AG04450 (cell line): Measurements from ENCODE around the gene TFF1. TPM values are rescaled to one million over a fixed set of nuclear protein-coding genes. Genes with fewer than 3 reads are reported as not detected.

Source experiments
- CTCF ChIA-PET: fragments of 300-600, 350-600 bp; formaldehyde crosslinking; extraction: SDS; loops from one replicate; lab custom pipeline; 2022; ENCODE audit warnings: antibody characterized with exemption, inconsistent platforms; lab: Charles Lee
- POLR2A ChIA-PET: fragments of 350-600 bp; formaldehyde crosslinking; extraction: SDS; loops from one replicate; lab custom pipeline; 2021; ENCODE audit warnings: antibody characterized with exemption, inconsistent platforms; lab: Yijun Ruan, JAX
- DNase-seq: peaks from one replicate; pipeline ENCODE4 v3.0.0-alpha.2; 2011; ENCODE audit warnings: low read depth, low spot score
- H3K27ac ChIP-seq: one replicate; pipeline ENCODE4 v1.5.1; 2012; ENCODE audit warnings: low read depth, low read length, control low read depth
- H3K27me3 ChIP-seq: one replicate; pipeline ENCODE4 v1.6.0; 2012; ENCODE audit warnings: low read length; ENCODE audit not compliant: control insufficient read depth, insufficient read depth
- H3K4me3 ChIP-seq: 2 replicates; pipeline ENCODE4 v1.5.1; 2011; ENCODE audit warnings: mild to moderate bottlenecking, low read depth, low read length, control low read depth
- H3K9me3 ChIP-seq: 2 replicates; pipeline ENCODE4 v1.5.1; 2012; ENCODE audit warnings: low read length; ENCODE audit not compliant: control insufficient read depth, insufficient read depth
- polyA plus RNA-seq: library from polyadenylated mRNA; depleted of rRNA; stranded (reverse); fragments of >200 nt; gene quantifications from 2 replicates; pipeline ENCODE4 v1.2.3, GENCODE V29; 2011
- TF ChIP-seq, protein P1 (sequence below): IDR thresholded peaks from 2 replicates; pipeline ENCODE4 v1.5.1; 2011; ENCODE audit warnings: low read depth, low read length, control low read depth, inconsistent platforms

The TFF1 gene
- polyA plus RNA-seq, 1 experiment, result not detected

DNA sequence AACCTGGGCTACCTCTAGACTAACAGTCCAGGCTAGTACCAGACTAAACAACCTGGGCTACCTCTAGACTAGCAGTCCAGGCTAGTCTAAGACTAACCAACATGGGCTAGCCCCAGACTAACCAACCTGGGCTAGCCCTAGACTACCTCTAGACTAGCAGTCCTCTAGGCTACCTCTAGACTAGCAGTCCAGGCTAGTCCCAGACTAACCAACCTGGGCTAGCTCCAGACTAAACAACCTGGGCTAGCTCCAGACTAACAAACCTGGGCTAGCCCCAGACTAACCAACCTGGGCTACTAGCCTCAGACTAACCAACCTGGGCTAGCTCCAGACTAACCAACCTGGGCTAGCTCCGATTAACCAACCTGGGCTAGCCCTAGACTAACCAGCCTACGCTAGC, 17.6 kb downstream of the TFF1 start:
- Histone ChIP-seq H3K27me3 (no peaks in the 10 kb centered on the region), H3K27ac (no peak overlapping the region), H3K4me3 (no peak overlapping the region), H3K9me3 (peaks cover 5% of the 10 kb centered on the region; the same call in 1 of the 2 replicates)
- POLR2A ChIA-PET, result no interaction called here
- TF ChIP-seq, protein P1, sequence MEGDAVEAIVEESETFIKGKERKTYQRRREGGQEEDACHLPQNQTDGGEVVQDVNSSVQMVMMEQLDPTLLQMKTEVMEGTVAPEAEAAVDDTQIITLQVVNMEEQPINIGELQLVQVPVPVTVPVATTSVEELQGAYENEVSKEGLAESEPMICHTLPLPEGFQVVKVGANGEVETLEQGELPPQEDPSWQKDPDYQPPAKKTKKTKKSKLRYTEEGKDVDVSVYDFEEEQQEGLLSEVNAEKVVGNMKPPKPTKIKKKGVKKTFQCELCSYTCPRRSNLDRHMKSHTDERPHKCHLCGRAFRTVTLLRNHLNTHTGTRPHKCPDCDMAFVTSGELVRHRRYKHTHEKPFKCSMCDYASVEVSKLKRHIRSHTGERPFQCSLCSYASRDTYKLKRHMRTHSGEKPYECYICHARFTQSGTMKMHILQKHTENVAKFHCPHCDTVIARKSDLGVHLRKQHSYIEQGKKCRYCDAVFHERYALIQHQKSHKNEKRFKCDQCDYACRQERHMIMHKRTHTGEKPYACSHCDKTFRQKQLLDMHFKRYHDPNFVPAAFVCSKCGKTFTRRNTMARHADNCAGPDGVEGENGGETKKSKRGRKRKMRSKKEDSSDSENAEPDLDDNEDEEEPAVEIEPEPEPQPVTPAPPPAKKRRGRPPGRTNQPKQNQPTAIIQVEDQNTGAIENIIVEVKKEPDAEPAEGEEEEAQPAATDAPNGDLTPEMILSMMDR, result no peak
- CTCF ChIA-PET, result no interaction called here
- DNase-seq, result no peak

- ChIA-PET POLR2A (no interaction called here), CTCF (no interaction called here)
- Histone ChIP-seq H3K27ac (no peak overlapping the region), H3K9me3 (peaks cover 5% of the 10 kb centered on the region; the same call in 1 of the 2 replicates), H3K27me3 (no peaks in the 10 kb centered on the region), H3K4me3 (no peak overlapping the region)
- no peak for DNase-seq
- TF ChIP-seq, protein P1, result no peak
These were observed 18.6 kb downstream of the TFF1 start for GRCh38 chr21:42347601-42348327.

- CTCF ChIA-PET, result no interaction called here
- H3K27ac ChIP-seq, result no peak overlapping the region
- POLR2A ChIA-PET, result no interaction called here
- TF ChIP-seq, protein P1, result no peak
- no peak overlapping the region for H3K4me3 ChIP-seq
- DNase-seq, result no peak
- H3K27me3 ChIP-seq, result no peaks in the 10 kb centered on the region
- peaks cover 5% of the 10 kb centered on the region; the same call in 1 of the 2 replicates for H3K9me3 ChIP-seq
These were observed 19.3 kb downstream of the TFF1 start for GRCh38 chr21:42346866-42347600.

DNA sequence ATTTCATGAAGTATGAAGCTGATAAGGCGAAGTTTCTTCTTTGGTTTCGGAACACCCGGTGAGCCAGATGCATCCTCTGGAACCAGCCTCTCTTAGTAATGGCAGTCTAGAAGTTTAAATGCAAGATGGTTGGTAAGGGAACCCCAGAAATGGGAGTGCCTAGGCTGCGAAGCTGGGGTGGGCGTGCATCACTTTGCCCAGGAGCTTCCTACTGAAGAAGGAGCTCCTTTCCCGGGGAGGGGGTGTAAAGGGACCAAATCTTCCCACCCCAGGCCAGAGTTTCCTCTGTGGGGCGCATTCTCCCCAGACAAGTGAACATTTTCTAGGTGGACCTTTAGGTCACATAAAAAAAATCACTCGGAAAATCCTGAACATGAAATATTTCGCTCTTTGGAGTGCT, 19.9 kb downstream of the TFF1 start:
- Histone ChIP-seq H3K4me3 (no peak overlapping the region), H3K9me3 (peaks cover 5% of the 10 kb centered on the region; the same call in 1 of the 2 replicates), H3K27ac (no peak overlapping the region), H3K27me3 (no peaks in the 10 kb centered on the region)
- CTCF ChIA-PET, result no interaction called here
- TF ChIP-seq, protein P1, result no peak
- POLR2A ChIA-PET, result no interaction called here
- no peak for DNase-seq

- ChIA-PET POLR2A (no interaction called here), CTCF (no interaction called here)
- no peak for DNase-seq
- Histone ChIP-seq H3K4me3 (no peak overlapping the region), H3K27ac (no peak overlapping the region), H3K9me3 (peaks cover 5% of the 10 kb centered on the region; the same call in 1 of the 2 replicates), H3K27me3 (no peaks in the 10 kb centered on the region)
- TF ChIP-seq, protein P1, result no peak
These were observed 21.7 kb downstream of the TFF1 start for GRCh38 chr21:42344631-42345030.
